Measurements from ENCODE around the gene TMEM247.
A peak's percentile ranks its signal among the peaks of the same experiment; 100 is the strongest.
"Not testable (repeated sequence)": the region's sequence is repeated elsewhere in the genome, so short reads cannot be mapped to it uniquely, and the experiment has no call there.

TMEM247 gene

GRCh38 chr2:46459694-46460093 lies 19.7 kb upstream of the TMEM247 start:
- no peak for DNase-seq

GRCh38 chr2:46460241-46460921 lies 19.0 kb upstream of the TMEM247 start:
- no peak for DNase-seq

- DNase-seq: peak; percentile 64
Measured at GRCh38 chr2:46461011-46461674, 18.2 kb upstream of the TMEM247 start.

- peak; percentile 24 for DNase-seq
Measured at GRCh38 chr2:46461709-46462171, 17.6 kb upstream of the TMEM247 start.

GRCh38 chr2:46462936-46463335 lies 16.4 kb upstream of the TMEM247 start:
- no peak for DNase-seq

- no peak for DNase-seq
Measured at GRCh38 chr2:46469116-46469515, 10.2 kb upstream of the TMEM247 start.

- no peak for DNase-seq
Measured at GRCh38 chr2:46469700-46470099, 9.7 kb upstream of the TMEM247 start.

- peak; percentile 13 for DNase-seq
Measured at GRCh38 chr2:46470114-46470628, 9.2 kb upstream of the TMEM247 start.

- no peak for DNase-seq
Measured at GRCh38 chr2:46471019-46471583, 8.3 kb upstream of the TMEM247 start.

- DNase-seq: no peak
Measured at GRCh38 chr2:46471697-46472096, 7.7 kb upstream of the TMEM247 start.

- DNase-seq: not testable (repeated sequence)
Measured at GRCh38 chr2:46472165-46472564, 7.2 kb upstream of the TMEM247 start.

GRCh38 chr2:46477462-46477861 lies 1.9 kb upstream of the TMEM247 start:
- peak; percentile 36 for DNase-seq

- DNase-seq: no peak
Measured at GRCh38 chr2:46477925-46478324, 1.4 kb upstream of the TMEM247 start.

GRCh38 chr2:46480562-46480961 lies 1.2 kb downstream of the TMEM247 start:
- no peak for DNase-seq

- no peak for DNase-seq
Measured at GRCh38 chr2:46481198-46482193, 2.1 kb downstream of the TMEM247 start.

- DNase-seq: no peak
Measured at GRCh38 chr2:46482490-46482889, 3.1 kb downstream of the TMEM247 start.

- DNase-seq: no peak
Measured at GRCh38 chr2:46485002-46485401, 5.6 kb downstream of the TMEM247 start.

- DNase-seq: no peak
Measured at GRCh38 chr2:46486436-46486835, 7.1 kb downstream of the TMEM247 start.

GRCh38 chr2:46487667-46488335 lies 8.4 kb downstream of the TMEM247 start:
- DNase-seq: no peak

- no peak for DNase-seq
Measured at GRCh38 chr2:46488389-46488788, 9.0 kb downstream of the TMEM247 start.

- DNase-seq: no peak
Measured at GRCh38 chr2:46489423-46490174, 10.2 kb downstream of the TMEM247 start.

All from CD4-positive, alpha-beta T cell treated with Interleukin-4 for 4 hours (primary cell).